NCI-H1092 treated with DMSO at 0.1 percent for 48 hours (cell line): ENCODE data around the gene GNB3.

Experiments used
- DNase-seq: peaks from one replicate; lab custom pipeline; 2025; lab: John Stamatoyannopoulos, UW

Gene GNB3

GRCh38 chr12:6823182-6824084, 17.3 kb upstream of the GNB3 start:
- DNase-seq = no peak

GRCh38 chr12:6824085-6824775, 16.5 kb upstream of the GNB3 start:
- no peak for DNase-seq

GRCh38 chr12:6824901-6825381, 15.8 kb upstream of the GNB3 start:
- DNase-seq = no peak

- DNase-seq = peak; percentile 86
Observed at GRCh38 chr12:6825398-6826124, 15.2 kb upstream of the GNB3 start.

- no peak for DNase-seq
Observed at GRCh38 chr12:6826125-6826733, 14.5 kb upstream of the GNB3 start.

- no peak for DNase-seq
Observed at GRCh38 chr12:6826734-6827436, 13.8 kb upstream of the GNB3 start.

- DNase-seq = peak; percentile 73
Observed at GRCh38 chr12:6827437-6827911, 13.3 kb upstream of the GNB3 start.

GRCh38 chr12:6827982-6828780, 12.5 kb upstream of the GNB3 start, which contains the start of gene P3H3:
P3H3 (plus strand) TSS chr12:6828407; CDS start chr12:6828441, 34 bp downstream.
- peak; percentile 59 for DNase-seq

- peak; percentile 33 for DNase-seq
Observed at GRCh38 chr12:6828781-6829535, 11.8 kb upstream of the GNB3 start.

- peak; percentile 32 for DNase-seq
Observed at GRCh38 chr12:6829536-6830220, 11.0 kb upstream of the GNB3 start.

GRCh38 chr12:6830286-6830890, 10.3 kb upstream of the GNB3 start:
- DNase-seq = no peak

- no peak for DNase-seq
Observed at GRCh38 chr12:6830999-6831398, 9.7 kb upstream of the GNB3 start.

- DNase-seq = no peak
Observed at GRCh38 chr12:6831450-6831995, 9.2 kb upstream of the GNB3 start.

- DNase-seq = no peak
Observed at GRCh38 chr12:6832125-6832524, 8.6 kb upstream of the GNB3 start.

- DNase-seq = no peak
Observed at GRCh38 chr12:6833189-6833890, 7.4 kb upstream of the GNB3 start.

- DNase-seq = no peak
Observed at GRCh38 chr12:6834254-6834653, 6.5 kb upstream of the GNB3 start.

GRCh38 chr12:6834873-6835272, 5.9 kb upstream of the GNB3 start:
- DNase-seq = no peak

GRCh38 chr12:6836851-6837250, 3.9 kb upstream of the GNB3 start:
- no peak for DNase-seq
